HG03175 (cell line): ENCODE data around the gene SLX9.

Source experiments
- ATAC-seq: cut with Tn5 transposase; IDR thresholded peaks from one replicate; pipeline ENCODE4 v1.9.1; 2021; ENCODE audit warnings: mild to moderate bottlenecking, moderate library complexity; ENCODE audit not compliant: unreplicated experiment

The SLX9 gene

DNA sequence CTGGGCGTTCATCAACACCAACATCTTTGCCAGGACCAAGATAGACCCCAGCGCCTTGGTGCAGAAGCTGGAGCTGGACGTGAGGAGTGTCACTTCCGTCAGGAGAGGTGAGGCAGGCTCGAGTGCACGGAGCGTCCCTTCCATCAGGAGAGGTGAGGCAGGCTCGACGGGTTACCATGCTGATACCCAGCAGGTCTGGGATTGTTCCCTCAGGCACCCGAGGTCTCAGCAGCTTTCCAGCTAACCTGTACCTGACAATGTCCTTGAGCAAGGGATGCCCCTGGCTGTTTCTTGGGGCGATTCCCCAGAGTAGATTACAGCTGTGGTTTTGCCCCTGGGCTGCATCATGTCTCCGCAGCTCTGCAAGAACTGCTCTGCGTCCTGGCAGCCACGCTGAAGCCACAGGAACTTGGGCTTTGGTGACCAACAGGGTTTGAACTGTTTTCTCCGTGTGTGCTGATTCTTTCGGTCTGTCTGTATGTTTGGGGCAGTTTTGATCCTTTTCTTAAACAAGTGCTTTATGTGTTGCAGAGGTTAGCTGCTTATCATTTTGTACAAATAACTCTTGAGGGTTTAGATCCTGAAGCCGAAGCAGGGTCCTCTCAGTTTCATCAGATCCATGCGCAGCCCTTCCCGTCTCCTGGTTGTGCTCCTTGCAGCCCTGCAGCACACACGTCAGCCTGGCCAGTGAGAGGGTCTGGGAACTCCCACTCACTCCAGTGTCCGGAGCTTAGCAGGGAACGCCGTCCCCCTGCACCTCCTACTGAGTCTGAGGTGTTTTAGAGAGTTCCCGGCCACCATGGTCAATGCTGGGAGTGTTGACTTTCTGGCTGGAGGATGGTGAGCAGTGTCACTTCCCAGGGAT, 4.1 kb downstream of the SLX9 start:
- no peak for ATAC-seq

- no peak for ATAC-seq
Measured at GRCh38 chr21:44944596-44944995, 4.8 kb downstream of the SLX9 start.

GRCh38 chr21:44946254-44947041, 6.6 kb downstream of the SLX9 start:
- ATAC-seq: no peak

- no peak for ATAC-seq
Measured at GRCh38 chr21:44947111-44947929, 7.5 kb downstream of the SLX9 start.

DNA sequence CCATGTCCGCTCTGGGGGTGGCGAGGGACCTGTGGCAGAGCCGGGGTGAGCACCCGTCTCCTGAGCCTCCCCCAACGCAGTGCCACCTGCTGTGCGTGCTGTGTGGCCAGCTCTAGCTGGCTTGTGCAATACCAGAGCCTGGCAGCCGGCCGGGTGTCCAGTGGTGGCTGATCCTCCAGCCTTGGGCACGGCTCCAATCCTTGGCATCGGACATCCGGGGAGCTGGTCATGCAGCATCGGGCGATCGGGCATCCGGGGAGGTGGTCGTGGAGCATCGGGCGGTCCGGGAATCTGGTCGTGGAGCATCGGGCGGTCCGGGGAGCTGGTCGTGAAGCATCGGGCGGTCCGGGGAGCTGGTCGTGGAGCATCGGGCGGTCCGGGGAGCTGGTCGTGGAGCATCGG, 8.1 kb downstream of the SLX9 start:
- ATAC-seq: no peak

DNA sequence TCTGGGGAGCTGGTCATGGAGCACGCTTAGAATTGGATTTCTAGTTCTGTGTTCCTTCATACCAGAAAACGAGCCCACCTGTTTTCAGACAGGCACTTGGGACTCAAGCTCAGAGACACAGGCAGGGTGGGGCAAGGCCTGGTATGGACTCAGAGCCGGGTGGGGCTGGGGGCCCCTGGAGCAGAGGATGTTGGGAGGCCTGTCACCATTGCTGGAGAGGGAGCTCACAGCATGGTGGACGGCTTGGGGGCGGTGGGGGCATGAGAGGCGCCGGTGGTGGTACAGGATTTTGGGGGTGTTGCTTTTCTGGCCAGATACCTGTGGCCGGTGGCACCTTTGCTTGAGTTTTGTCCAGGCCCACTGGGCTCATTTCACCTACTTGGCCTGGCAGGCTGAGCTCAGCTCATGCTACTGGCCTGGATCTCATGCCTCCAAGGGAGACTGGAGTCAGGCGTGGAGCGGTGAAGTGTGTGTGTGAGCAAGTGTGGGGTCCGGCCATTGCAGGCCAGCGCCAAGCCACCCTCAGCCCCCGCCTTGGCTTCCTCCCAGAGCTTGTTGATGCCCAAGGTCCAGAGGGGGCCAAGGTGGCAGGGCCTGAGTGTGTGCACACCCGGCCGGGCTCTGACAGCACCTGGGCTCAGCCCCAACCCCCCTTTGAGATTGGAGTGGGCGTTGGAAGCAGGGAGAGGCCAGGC, 8.7 kb downstream of the SLX9 start:
- ATAC-seq: no peak

- no peak for ATAC-seq
Measured at GRCh38 chr21:44949161-44949778, 9.4 kb downstream of the SLX9 start.

DNA sequence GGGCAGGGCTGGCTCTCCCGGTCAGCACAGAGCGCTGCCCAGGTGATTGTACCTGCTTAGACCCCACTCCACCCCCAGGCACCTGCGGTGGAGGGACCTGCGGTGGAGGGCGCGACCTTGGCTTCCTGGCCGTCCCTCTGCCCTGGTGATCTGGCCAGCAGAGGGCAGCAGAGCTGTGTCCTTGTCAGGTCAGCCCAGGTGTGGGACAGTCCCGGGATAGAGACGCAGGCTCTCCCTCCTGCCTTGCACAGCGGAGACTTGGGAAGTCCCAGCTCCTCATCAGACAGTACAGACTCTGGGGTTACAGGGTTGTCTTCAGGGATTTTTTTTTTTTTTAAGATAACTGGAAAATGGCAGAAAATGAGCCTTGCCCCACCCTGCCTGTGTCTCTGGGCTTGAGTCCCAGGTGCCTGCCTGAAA, 10.0 kb downstream of the SLX9 start:
- no peak for ATAC-seq

GRCh38 chr21:44950351-44950750, 10.5 kb downstream of the SLX9 start:
- ATAC-seq: no peak

DNA sequence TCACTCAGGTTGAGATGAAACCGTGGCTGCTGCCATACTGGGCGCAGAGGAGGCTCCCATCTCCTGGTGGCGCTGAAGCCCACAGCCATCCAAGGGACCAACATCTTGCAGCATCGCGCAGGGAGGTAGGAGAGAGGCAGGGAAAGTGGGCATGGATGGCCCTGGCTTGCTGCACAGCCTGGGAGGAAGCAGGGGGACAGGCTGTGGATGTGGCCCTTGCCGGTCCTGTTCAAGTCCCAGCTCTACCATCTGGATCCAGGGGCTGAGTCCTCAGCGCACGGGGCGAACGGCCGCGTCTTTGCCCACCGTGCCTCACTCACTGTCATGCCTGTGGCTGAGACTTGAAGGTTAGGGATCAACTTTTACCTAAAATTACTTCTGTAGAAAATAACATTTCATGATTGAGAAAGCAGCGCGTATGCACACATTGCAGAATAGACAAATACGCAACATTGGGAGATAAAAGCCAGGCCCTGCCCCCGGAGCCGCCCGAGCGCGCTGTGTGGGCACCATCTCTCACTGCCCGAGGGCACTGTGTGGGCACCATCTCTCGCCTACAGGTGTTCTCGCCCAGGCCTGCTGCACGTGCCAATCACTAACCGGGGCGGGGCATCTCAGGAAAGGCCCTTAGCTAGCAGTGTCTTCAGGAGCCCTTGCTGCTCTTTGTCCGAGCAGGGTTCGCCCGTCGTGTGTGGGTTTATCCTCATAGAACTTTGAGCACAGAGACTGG, 11.5 kb downstream of the SLX9 start:
- ATAC-seq: no peak

DNA sequence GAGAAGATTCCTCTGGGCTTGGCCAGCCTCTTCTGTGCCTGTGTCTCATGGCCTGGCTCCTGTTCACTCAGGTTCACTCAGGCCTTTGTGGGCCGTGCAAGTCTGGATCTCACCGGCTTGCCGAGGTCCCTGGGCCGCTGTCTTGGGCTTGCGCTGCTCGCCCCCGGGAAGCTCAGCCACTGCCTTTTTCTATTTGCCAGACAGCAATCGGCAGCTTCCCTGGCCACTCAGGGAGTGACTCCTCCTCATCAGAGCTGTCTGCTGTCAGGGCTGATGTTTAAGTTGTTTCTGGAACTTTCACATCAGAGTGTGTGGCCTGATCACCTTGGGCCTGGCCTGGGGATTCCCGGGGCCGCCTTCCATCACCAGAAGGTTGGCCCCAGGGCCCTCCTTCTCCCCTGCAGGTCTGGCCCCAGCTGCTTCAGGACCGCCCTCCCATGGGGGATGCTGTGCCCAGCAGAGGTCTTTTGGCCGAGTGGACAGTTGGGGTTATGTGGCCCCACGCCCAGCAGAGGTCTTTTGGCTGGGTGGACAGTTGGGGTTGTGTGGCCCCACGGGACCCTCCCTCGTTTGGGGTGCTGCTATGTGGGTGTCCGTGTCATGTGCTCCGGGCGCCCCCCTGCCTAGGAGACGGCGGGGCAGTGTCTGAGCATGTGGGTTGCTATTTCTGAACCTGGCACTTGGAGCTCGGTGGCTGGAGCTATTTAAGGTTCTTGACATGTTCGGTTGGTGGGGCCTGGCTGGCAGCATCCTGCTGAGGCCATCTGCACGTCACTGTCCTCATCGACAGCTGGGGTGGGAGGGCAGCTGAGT, 12.5 kb downstream of the SLX9 start:
- ATAC-seq: no peak

DNA sequence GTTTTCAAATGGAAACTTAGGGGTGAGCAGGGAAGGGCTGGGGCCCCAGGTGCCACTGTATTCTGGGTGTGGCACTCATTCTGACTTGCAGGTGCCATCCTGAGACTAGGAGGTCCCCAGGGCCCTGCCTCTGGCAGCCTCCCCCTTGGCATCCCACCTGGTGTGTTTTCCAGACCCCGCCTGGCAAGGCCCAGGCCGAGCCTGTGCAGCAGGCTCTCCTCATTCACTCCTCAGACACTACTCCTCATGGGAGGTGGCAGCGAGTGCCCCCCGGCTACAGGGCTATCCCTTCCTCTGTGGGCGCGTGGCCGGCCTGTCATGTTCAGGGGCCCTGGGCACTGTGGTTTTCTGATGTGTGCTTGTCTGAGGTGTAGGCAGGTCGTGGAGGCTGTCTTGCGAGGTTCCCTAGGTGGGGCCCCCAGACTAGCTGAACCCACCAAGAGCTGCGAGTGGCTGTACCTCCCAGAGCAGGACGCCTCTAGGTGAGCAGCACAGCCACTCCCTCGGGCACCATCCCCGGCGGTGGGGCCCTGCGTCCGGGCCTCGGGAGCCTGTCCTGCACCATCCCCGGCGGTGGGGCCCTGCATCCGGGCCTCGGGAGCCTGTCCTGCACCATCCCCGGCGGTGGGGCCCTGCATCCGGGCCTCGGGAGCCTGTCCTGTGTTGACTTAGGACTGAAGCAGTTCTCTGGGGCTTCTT, 13.2 kb downstream of the SLX9 start:
- ATAC-seq: no peak

- no peak for ATAC-seq
Measured at GRCh38 chr21:44953628-44954021, 13.8 kb downstream of the SLX9 start.

DNA sequence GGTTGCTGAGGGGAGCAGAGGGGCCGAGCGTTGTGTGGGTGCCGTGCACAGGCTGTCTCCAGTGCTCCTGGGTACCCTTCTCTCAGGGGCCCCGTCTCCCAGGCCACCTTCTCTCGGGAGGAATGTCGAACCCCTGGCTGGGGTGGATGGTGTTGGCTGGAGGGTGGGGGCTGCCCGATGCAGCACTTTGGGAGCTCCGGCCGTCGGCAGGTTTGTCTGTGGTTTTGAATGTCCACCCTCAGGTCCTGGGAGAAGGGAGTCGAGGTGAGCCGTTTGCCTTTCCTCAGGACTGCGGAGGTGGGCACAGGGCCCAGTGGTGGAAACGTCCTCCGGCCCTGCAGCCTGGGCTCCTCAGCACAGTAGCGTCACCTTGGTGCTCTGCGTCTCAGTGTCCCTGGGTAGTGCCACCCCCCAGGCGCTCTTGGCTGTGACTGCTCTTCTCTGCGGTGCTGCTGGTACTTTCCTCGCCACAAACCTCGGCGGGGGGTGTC, 14.5 kb downstream of the SLX9 start:
- no peak for ATAC-seq

GRCh38 chr21:44955141-44955797, 15.4 kb downstream of the SLX9 start:
- no peak for ATAC-seq

DNA sequence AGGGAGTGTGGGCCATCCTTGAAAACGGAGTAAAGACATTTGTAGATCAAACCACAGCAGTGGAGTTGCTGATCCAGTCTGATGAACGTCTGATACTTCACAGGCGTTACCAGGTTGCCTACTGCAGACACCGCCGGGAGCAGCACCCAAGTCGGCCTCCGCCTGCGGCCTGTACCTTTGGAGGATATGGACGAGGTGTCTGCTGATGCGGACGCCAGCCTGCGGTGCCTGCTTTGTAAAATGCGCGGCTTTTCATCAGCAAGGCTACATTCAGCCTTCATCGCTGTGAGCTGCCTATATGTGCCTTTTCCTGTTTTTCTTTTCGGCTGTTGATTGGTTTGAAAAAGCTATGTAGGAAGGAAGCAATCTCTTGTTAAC, 16.0 kb downstream of the SLX9 start:
- ATAC-seq: no peak

GRCh38 chr21:44956356-44957046, 16.7 kb downstream of the SLX9 start:
- no peak for ATAC-seq
